ENCODE data around the gene LRP10.

DNA sequence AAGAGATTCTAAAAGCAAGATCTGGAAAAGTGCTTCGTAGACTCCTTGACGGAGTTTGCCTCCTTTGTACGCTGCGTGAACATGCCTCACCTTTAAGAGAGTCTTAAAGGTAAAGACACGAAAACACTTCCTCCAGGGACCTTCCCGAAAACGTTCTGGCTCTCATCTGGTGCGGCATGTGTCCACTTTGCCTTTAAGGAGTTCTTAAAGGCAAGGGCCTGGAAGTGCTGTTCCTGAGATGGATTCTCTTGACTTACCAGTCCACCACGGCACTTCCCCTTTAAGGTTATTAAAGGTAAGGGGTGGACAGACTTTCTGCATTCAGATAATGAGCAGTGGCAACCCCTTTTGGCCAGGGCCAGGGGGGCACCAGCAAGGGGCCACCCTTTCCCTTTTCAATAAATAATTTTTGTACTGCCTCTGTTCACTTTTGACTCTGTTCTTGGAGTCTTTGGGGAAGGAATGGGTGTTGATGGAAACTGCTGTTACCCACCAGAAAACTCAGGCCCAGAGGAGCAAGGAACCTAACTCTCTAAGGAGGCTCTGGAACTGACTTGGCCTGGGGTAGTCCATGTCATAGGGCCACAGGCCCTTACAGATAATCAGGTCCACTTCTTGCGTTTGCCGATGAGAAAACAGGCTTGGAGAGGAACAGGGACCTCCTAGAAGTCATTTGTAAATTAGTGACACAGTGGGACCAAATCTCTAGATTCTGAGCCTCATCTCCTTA is 15.9 kb downstream of the LRP10 start:
- TF ChIP-seq POLR2A (IDR thresholded peaks at IDR 0.05) (no peak), POLR2AphosphoS5 (IDR thresholded peaks at IDR 0.05) (peak in 2 of 3 donors; percentile 38 to 52)
- TF ChIP-seq, protein P1, sequence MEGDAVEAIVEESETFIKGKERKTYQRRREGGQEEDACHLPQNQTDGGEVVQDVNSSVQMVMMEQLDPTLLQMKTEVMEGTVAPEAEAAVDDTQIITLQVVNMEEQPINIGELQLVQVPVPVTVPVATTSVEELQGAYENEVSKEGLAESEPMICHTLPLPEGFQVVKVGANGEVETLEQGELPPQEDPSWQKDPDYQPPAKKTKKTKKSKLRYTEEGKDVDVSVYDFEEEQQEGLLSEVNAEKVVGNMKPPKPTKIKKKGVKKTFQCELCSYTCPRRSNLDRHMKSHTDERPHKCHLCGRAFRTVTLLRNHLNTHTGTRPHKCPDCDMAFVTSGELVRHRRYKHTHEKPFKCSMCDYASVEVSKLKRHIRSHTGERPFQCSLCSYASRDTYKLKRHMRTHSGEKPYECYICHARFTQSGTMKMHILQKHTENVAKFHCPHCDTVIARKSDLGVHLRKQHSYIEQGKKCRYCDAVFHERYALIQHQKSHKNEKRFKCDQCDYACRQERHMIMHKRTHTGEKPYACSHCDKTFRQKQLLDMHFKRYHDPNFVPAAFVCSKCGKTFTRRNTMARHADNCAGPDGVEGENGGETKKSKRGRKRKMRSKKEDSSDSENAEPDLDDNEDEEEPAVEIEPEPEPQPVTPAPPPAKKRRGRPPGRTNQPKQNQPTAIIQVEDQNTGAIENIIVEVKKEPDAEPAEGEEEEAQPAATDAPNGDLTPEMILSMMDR (IDR thresholded peaks at IDR 0.05): no peak
